Measurements from ENCODE around the gene GPR162.

- TF ChIP-seq NFIC (IDR thresholded peaks at IDR 0.05) (no peak), CEBPB (IDR thresholded peaks at IDR 0.05) (no peak), RAD21 (IDR thresholded peaks at IDR 0.05; ENCODE audit: low read depth) (no peak), YY1 (IDR thresholded peaks at IDR 0.05; ENCODE audit: low read depth) (no peak), TAF1 (IDR thresholded peaks at IDR 0.05; ENCODE audit: low read depth) (no peak), FOXM1 (IDR thresholded peaks at IDR 0.05; ENCODE audit: borderline replicate concordance, low read depth) (no peak), EP300 (IDR thresholded peaks at IDR 0.05; ENCODE audit: borderline replicate concordance) (no peak), USF1 (IDR thresholded peaks at IDR 0.05) (no peak)
- TF ChIP-seq, protein P1, sequence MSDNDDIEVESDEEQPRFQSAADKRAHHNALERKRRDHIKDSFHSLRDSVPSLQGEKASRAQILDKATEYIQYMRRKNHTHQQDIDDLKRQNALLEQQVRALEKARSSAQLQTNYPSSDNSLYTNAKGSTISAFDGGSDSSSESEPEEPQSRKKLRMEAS (IDR thresholded peaks at IDR 0.05): no peak
- TF ChIP-seq, protein P2, sequence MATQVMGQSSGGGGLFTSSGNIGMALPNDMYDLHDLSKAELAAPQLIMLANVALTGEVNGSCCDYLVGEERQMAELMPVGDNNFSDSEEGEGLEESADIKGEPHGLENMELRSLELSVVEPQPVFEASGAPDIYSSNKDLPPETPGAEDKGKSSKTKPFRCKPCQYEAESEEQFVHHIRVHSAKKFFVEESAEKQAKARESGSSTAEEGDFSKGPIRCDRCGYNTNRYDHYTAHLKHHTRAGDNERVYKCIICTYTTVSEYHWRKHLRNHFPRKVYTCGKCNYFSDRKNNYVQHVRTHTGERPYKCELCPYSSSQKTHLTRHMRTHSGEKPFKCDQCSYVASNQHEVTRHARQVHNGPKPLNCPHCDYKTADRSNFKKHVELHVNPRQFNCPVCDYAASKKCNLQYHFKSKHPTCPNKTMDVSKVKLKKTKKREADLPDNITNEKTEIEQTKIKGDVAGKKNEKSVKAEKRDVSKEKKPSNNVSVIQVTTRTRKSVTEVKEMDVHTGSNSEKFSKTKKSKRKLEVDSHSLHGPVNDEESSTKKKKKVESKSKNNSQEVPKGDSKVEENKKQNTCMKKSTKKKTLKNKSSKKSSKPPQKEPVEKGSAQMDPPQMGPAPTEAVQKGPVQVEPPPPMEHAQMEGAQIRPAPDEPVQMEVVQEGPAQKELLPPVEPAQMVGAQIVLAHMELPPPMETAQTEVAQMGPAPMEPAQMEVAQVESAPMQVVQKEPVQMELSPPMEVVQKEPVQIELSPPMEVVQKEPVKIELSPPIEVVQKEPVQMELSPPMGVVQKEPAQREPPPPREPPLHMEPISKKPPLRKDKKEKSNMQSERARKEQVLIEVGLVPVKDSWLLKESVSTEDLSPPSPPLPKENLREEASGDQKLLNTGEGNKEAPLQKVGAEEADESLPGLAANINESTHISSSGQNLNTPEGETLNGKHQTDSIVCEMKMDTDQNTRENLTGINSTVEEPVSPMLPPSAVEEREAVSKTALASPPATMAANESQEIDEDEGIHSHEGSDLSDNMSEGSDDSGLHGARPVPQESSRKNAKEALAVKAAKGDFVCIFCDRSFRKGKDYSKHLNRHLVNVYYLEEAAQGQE (IDR thresholded peaks at IDR 0.05; ENCODE audit: low read depth): no peak
Observed at GRCh38 chr12:6788972-6789924, 32.4 kb upstream of the GPR162 start, which contains the start of gene CD4.
